Jurkat, Clone E6-1 (cell line): ENCODE results near the gene CSRNP3.
"Not testable (repeated sequence)": the region's sequence is repeated elsewhere in the genome, so short reads cannot be mapped to it uniquely, and the experiment has no call there.

Source experiments
- DNase-seq: peaks from one replicate; pipeline ENCODE4 v3.0.0-alpha.2; 2011; ENCODE audit warnings: low read depth, low spot score
- H3K4me3 ChIP-seq: 2 replicates; pipeline ENCODE4 v1.5.1; 2011; ENCODE audit warnings: mild to moderate bottlenecking, low read length, control low read depth, moderate library complexity

Gene CSRNP3

DNA sequence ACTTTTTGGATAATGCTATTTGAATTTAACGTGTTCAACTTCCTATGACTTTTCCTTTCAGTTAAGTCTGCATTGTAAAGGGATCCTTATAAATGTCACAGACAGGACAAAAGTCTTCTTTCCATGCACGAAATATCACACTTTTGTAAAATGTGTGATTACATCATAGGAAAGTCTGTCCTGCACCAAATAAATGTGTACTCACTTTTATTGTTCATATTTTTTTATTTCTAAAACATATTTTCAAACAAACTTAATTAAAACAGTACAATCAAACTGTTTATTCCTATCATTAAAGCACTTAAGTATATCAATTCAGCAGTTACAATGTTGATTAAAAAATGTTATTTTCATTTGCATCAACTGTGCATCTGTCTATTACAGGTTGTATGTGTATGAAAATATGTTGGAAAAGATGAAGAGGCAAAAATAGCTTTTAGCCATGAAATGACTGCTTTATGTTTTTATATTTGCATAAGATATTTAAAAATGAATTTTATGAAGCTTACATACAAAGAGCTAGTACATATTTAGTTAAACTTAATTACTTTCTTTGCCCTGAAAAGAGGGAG lies 105.6 kb downstream of the CSRNP3 start:
- no peak for DNase-seq
- no peak overlapping the region for H3K4me3 ChIP-seq

GRCh38 chr2:165576409-165577154 lies 107.1 kb downstream of the CSRNP3 start:
- DNase-seq, result no peak
- H3K4me3 ChIP-seq, result no peak overlapping the region

GRCh38 chr2:165582409-165582808 lies 112.9 kb downstream of the CSRNP3 start:
- DNase-seq, result no peak
- no peak overlapping the region for H3K4me3 ChIP-seq

GRCh38 chr2:165582863-165583506 lies 113.5 kb downstream of the CSRNP3 start:
- no peak for DNase-seq
- H3K4me3 ChIP-seq, result no peak overlapping the region

DNA sequence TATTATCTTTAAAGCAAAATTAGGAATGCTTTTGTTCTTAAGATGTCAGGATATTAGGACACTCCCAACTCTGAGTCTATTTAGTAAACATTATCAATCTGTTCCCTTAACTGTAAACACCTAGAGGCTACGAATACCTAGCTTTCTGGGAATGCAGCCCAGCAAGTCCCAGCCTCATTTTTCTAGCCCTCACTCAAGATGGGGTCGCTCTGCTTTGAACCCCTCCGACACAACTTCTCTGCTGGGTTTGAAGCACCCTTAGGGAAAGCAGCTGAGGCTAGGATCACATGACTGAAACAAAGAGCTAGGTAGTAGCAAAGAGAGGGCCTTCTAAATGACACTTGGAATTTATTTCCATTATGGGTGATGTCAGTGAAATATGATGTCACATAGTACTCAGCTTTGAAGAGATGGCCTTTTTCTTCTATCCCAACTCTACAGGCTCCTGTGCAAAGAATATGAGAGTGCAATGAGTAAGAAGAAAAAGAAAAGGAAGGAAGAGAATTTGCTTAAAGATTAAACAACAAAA lies 114.7 kb downstream of the CSRNP3 start:
- DNase-seq, result no peak
- no peak overlapping the region for H3K4me3 ChIP-seq

GRCh38 chr2:165586019-165586418 lies 116.5 kb downstream of the CSRNP3 start:
- DNase-seq, result no peak
- no peak overlapping the region for H3K4me3 ChIP-seq

DNA sequence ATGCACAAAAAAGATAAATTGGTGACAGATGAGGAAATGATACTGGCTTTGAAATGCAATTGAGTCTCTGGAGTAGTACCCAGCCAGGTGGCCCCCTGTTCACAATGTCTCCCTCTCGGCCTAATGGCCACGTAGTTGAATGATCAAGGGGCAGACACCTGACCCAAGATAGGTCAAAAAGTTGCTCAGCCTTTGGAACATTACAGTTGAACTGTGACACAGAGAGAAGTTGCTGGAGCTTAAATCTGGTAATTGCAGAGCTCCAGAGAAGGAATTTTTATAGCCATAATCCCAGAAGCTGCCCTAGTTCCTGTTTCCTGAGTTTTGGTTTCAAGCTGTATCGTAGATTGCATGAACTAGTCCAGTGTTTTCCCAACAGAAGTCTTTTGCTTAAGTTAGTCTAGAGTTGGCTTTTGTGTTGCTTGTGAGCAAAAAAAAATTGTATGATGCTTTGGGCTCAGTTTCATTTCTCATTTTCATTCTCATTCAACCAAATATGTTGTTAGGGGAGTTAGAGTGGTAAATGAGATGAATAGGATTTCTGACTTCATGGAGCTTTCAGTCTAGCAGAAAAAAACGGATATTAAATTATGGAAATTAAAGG lies 117.9 kb downstream of the CSRNP3 start:
- DNase-seq, result no peak
- no peak overlapping the region for H3K4me3 ChIP-seq

GRCh38 chr2:165590999-165591398 lies 121.5 kb downstream of the CSRNP3 start:
- DNase-seq, H3K4me3 ChIP-seq: not testable (repeated sequence)

- no peak overlapping the region for H3K4me3 ChIP-seq
- DNase-seq, result no peak
Measured at GRCh38 chr2:165593081-165593480, 123.6 kb downstream of the CSRNP3 start.

DNA sequence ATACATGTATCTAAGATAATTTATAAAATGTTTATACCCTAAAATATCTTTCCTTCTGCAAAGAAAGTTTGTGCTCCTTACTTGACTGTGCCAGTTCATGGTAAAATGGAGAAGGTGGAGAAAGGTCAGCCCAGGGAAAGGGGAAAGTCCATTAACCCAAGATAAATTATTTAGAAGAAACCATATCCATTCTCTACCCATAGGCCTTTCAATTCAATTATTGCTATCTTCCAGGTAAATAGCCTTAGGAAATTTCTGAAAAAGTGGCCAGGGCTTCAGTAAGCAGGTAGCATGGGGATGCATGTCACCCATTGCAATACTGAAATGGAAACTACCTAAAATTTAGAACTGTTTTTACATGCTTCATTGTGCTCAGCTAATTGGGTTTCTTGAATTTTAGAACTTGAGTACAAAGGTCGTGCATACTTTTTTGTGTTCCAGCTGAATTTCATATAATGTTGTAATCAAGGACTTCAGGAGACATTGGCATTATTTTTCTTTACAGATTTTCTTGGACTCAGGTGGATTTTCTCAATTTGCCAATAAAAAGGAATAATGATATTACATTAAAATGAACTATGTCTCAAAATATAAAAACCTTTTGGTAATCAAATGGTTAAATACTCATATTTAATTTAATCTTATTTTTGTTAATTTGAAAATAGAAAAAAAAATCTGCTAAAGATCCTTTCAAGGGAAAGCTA lies 124.9 kb downstream of the CSRNP3 start:
- no peak for DNase-seq
- no peak overlapping the region for H3K4me3 ChIP-seq

- no peak overlapping the region for H3K4me3 ChIP-seq
- no peak for DNase-seq
Measured at GRCh38 chr2:165594935-165595255, 125.4 kb downstream of the CSRNP3 start.

- no peak for DNase-seq
- H3K4me3 ChIP-seq, result no peak overlapping the region
Measured at GRCh38 chr2:165596788-165597187, 127.3 kb downstream of the CSRNP3 start.

- no peak for DNase-seq
- H3K4me3 ChIP-seq, result no peak overlapping the region
Measured at GRCh38 chr2:165601065-165601830, 131.8 kb downstream of the CSRNP3 start.

- H3K4me3 ChIP-seq, result no peak overlapping the region
- no peak for DNase-seq
Measured at GRCh38 chr2:165601928-165602521, 132.5 kb downstream of the CSRNP3 start.

DNA sequence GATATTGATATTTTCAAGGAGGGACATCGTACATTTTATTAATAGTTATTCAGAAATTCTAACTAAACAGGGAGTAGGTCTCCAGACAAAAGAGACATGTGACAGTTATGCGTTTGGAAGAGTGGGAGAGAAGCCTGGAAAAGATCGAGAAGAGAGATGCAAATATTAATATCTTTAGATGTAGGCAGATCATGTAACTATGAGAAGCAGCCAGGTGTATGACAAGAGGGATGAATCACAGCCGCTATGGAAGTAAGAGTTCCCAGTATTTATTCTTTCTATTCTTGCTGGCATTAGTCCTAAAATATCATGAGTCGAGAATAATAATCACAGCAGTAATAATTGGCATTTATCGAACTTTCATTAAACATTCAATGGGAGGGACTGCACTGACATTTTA lies 140.2 kb downstream of the CSRNP3 start:
- DNase-seq, result no peak
- H3K4me3 ChIP-seq, result no peak overlapping the region

DNA sequence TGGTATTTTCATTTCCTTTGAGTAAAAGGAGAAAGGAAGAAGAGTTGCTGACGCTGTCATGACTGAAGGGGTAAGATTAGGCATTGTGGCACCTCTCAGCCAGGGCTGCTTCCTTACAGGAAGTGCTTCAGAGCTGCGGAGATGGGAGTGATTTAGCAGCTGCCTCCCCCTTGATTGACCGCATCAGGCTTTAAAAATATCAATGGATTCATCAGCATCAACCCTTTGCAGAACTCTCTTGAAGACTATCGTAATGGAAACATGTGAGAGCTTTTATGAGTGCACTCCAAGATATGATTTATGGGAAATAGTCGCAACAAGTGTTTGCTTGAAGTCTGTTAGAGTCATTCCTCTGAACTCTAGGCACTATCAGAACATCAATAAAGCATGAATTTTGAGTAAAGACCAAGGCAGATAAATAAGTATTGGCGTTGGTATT lies 141.1 kb downstream of the CSRNP3 start:
- no peak overlapping the region for H3K4me3 ChIP-seq
- DNase-seq, result peak; percentile 15

DNA sequence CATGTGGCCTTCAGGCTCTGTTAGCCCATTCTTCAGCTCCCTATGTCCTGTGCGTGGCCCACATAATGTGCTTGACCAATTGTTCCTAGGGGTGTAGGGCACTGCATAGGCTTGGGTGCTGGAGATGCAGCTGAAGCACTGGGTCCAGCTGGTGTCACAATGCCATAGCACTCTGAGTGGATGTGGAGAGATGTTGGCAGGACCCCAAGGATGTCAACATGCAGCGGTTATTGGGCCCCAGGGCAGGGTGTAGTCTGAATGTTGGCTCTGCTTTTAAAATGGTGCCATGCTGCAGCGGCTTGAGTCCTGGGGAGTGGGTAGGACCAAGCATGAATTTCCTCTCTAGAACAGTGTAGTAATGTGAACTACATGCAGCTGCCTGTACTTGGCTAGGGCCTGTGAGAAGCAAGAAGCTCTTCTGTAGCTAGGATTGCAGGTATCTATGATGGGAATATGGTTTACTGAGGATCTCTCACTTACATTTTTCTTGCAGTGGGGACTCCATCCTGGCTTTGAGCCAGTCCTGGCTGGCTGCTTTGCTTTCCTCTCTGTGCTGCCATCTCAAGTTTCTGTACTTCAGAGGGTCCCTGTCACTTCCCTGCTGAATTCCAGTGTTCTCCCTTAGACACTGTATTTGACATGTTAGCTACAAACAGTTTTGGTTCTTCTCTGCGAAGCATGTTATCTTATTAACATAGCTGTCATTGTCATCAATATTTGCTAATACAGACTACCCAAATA lies 148.4 kb downstream of the CSRNP3 start:
- DNase-seq, result no peak
- no peak overlapping the region for H3K4me3 ChIP-seq

GRCh38 chr2:165618806-165619205 lies 149.3 kb downstream of the CSRNP3 start:
- DNase-seq, result no peak
- no peak overlapping the region for H3K4me3 ChIP-seq
